ENCODE results near the gene VPS13D. TPM values are rescaled to one million over a fixed set of nuclear protein-coding genes. Genes with fewer than 3 reads are reported as not detected.
"Not testable (repeated sequence)": the region's sequence is repeated elsewhere in the genome, so short reads cannot be mapped to it uniquely, and the experiment has no call there.

The VPS13D gene
- total RNA-seq, 2 experiments from 2014 or later, result 52.6 to 53.3 TPM

GRCh38 chr1:12324423-12324822 is 94.6 kb downstream of the VPS13D start:
- POLR2A ChIA-PET, result no interaction called here
- ATAC-seq (ENCODE audit: low read depth) (no peak), DNase-seq (no peak)
- peaks cover 36% of the 10 kb centered on the region for H3K36me3 Mint-ChIP-seq
- H3K27ac Mint-ChIP-seq, result no peak overlapping the region
- H3K4me1 Mint-ChIP-seq, result peaks cover 6% of the 10 kb centered on the region
- no peaks in the 10 kb centered on the region for H3K27me3 Mint-ChIP-seq
- H3K4me3 Mint-ChIP-seq, result no peak overlapping the region
- no peaks in the 10 kb centered on the region for H3K9me3 Mint-ChIP-seq

GRCh38 chr1:12324973-12325372 is 95.1 kb downstream of the VPS13D start:
- POLR2A ChIA-PET; H3K9me3 Mint-ChIP-seq; DNase-seq; H3K4me1 Mint-ChIP-seq; ATAC-seq (ENCODE audit: low read depth); H3K27me3 Mint-ChIP-seq; H3K4me3 Mint-ChIP-seq: not testable (repeated sequence)
- peak overlapping the region; percentile 10 for H3K27ac Mint-ChIP-seq
- H3K36me3 Mint-ChIP-seq, result peaks cover 31% of the 10 kb centered on the region

- no peak for DNase-seq
- no peak overlapping the region for H3K4me3 Mint-ChIP-seq
- H3K36me3 Mint-ChIP-seq, result peaks cover 32% of the 10 kb centered on the region
- POLR2A ChIA-PET, result no interaction called here
- H3K4me1 Mint-ChIP-seq, result peaks cover 3% of the 10 kb centered on the region
- H3K27me3 Mint-ChIP-seq, result no peaks in the 10 kb centered on the region
- no peak for ATAC-seq (ENCODE audit: low read depth)
- H3K9me3 Mint-ChIP-seq, result no peaks in the 10 kb centered on the region
- H3K27ac Mint-ChIP-seq, result peak overlapping the region; percentile 54
Observed at GRCh38 chr1:12326986-12327385, 97.2 kb downstream of the VPS13D start.

- POLR2A ChIA-PET, result interaction anchor here (0.7 kb wide), 1 partner anchor 108 kb away, joined by 3 read pairs; no protein-coding TSS in a partner anchor
- Mint-ChIP-seq H3K36me3 (peaks cover 32% of the 10 kb centered on the region), H3K27ac (no peak overlapping the region), H3K4me3 (no peak overlapping the region), H3K27me3 (no peaks in the 10 kb centered on the region), H3K4me1 (peaks cover 3% of the 10 kb centered on the region), H3K9me3 (no peaks in the 10 kb centered on the region)
- DNase-seq, result no peak
- no peak for ATAC-seq (ENCODE audit: low read depth)
Observed at GRCh38 chr1:12327566-12327965, 97.7 kb downstream of the VPS13D start.

- no peak overlapping the region for H3K4me3 Mint-ChIP-seq
- H3K4me1 Mint-ChIP-seq, result peaks cover 1% of the 10 kb centered on the region
- no peak overlapping the region for H3K27ac Mint-ChIP-seq
- POLR2A ChIA-PET, result no interaction called here
- ATAC-seq (ENCODE audit: low read depth) (no peak), DNase-seq (no peak)
- peaks cover 52% of the 10 kb centered on the region for H3K36me3 Mint-ChIP-seq
- H3K9me3 Mint-ChIP-seq, result no peaks in the 10 kb centered on the region
- no peaks in the 10 kb centered on the region for H3K27me3 Mint-ChIP-seq
Observed at GRCh38 chr1:12333036-12333785, 103.4 kb downstream of the VPS13D start.

- no peak overlapping the region for H3K27ac Mint-ChIP-seq
- peaks cover 6% of the 10 kb centered on the region for H3K4me1 Mint-ChIP-seq
- no peak for DNase-seq
- no peaks in the 10 kb centered on the region for H3K9me3 Mint-ChIP-seq
- no peaks in the 10 kb centered on the region for H3K27me3 Mint-ChIP-seq
- H3K4me3 Mint-ChIP-seq, result no peak overlapping the region
- POLR2A ChIA-PET, result no interaction called here
- no peak for ATAC-seq (ENCODE audit: low read depth)
- peaks cover 58% of the 10 kb centered on the region for H3K36me3 Mint-ChIP-seq
Observed at GRCh38 chr1:12335815-12336214, 106.0 kb downstream of the VPS13D start.

- no peak for DNase-seq
- POLR2A ChIA-PET, result no interaction called here
- Mint-ChIP-seq H3K4me1 (peaks cover 11% of the 10 kb centered on the region), H3K27ac (no peak overlapping the region), H3K27me3 (no peaks in the 10 kb centered on the region), H3K36me3 (peaks cover 55% of the 10 kb centered on the region), H3K9me3 (no peaks in the 10 kb centered on the region), H3K4me3 (no peak overlapping the region)
- no peak for ATAC-seq (ENCODE audit: low read depth)
Observed at GRCh38 chr1:12336413-12336812, 106.6 kb downstream of the VPS13D start.

- H3K27ac Mint-ChIP-seq, result no peak overlapping the region
- H3K36me3 Mint-ChIP-seq, result peaks cover 59% of the 10 kb centered on the region
- DNase-seq, result no peak
- H3K4me1 Mint-ChIP-seq, result peaks cover 24% of the 10 kb centered on the region
- ATAC-seq (ENCODE audit: low read depth), result no peak
- POLR2A ChIA-PET, result no interaction called here
- no peak overlapping the region for H3K4me3 Mint-ChIP-seq
- H3K27me3 Mint-ChIP-seq, result no peaks in the 10 kb centered on the region
- H3K9me3 Mint-ChIP-seq, result no peaks in the 10 kb centered on the region
Observed at GRCh38 chr1:12338017-12338416, 108.2 kb downstream of the VPS13D start.

GRCh38 chr1:12338823-12339222 is 109.0 kb downstream of the VPS13D start:
- Mint-ChIP-seq H3K27ac (no peak overlapping the region), H3K9me3 (no peaks in the 10 kb centered on the region), H3K27me3 (no peaks in the 10 kb centered on the region), H3K4me3 (no peak overlapping the region), H3K4me1 (peaks cover 27% of the 10 kb centered on the region), H3K36me3 (peaks cover 54% of the 10 kb centered on the region)
- POLR2A ChIA-PET, result no interaction called here
- DNase-seq (no peak), ATAC-seq (ENCODE audit: low read depth) (no peak)

GRCh38 chr1:12339396-12339795 is 109.6 kb downstream of the VPS13D start:
- H3K9me3 Mint-ChIP-seq, result no peaks in the 10 kb centered on the region
- no peak overlapping the region for H3K27ac Mint-ChIP-seq
- ATAC-seq (ENCODE audit: low read depth) (no peak), DNase-seq (no peak)
- POLR2A ChIA-PET, result interaction anchor here (1.5 kb wide), 1 partner anchor 171 kb away, joined by 6 read pairs; no protein-coding TSS in a partner anchor
- peaks cover 30% of the 10 kb centered on the region for H3K4me1 Mint-ChIP-seq
- H3K36me3 Mint-ChIP-seq, result peaks cover 50% of the 10 kb centered on the region
- no peak overlapping the region for H3K4me3 Mint-ChIP-seq
- H3K27me3 Mint-ChIP-seq, result no peaks in the 10 kb centered on the region

GRCh38 chr1:12339811-12340543 is 110.1 kb downstream of the VPS13D start:
- Mint-ChIP-seq H3K4me1 (peaks cover 36% of the 10 kb centered on the region), H3K9me3 (no peaks in the 10 kb centered on the region), H3K27me3 (no peaks in the 10 kb centered on the region), H3K27ac (no peak overlapping the region), H3K4me3 (no peak overlapping the region), H3K36me3 (peaks cover 46% of the 10 kb centered on the region)
- POLR2A ChIA-PET, result interaction anchor here (0.7 to 1.5 kb wide), 2 partner anchors 20 to 171 kb away, joined by 3 to 6 read pairs; no protein-coding TSS in a partner anchor
- DNase-seq (no peak), ATAC-seq (ENCODE audit: low read depth) (no peak)

- DNase-seq (no peak), ATAC-seq (ENCODE audit: low read depth) (no peak)
- Mint-ChIP-seq H3K4me1 (peaks cover 42% of the 10 kb centered on the region), H3K4me3 (no peak overlapping the region), H3K27ac (no peak overlapping the region), H3K9me3 (no peaks in the 10 kb centered on the region), H3K27me3 (no peaks in the 10 kb centered on the region), H3K36me3 (peaks cover 43% of the 10 kb centered on the region)
- POLR2A ChIA-PET, result interaction anchor here (0.5 to 1.6 kb wide), 4 partner anchors 19 to 275 kb away, joined by 3 to 6 read pairs (median 4); no protein-coding TSS in a partner anchor
Observed at GRCh38 chr1:12340544-12340930, 110.7 kb downstream of the VPS13D start.

- Mint-ChIP-seq H3K27me3 (no peaks in the 10 kb centered on the region), H3K36me3 (peaks cover 44% of the 10 kb centered on the region), H3K9me3 (no peaks in the 10 kb centered on the region), H3K27ac (no peak overlapping the region), H3K4me3 (no peak overlapping the region), H3K4me1 (peaks cover 52% of the 10 kb centered on the region)
- ATAC-seq (ENCODE audit: low read depth) (no peak), DNase-seq (no peak)
- POLR2A ChIA-PET, result interaction anchor here (0.5 to 1.6 kb wide), 2 partner anchors 169 to 274 kb away, joined by 3 to 4 read pairs; no protein-coding TSS in a partner anchor
Observed at GRCh38 chr1:12341667-12342066, 111.8 kb downstream of the VPS13D start.

Measured in activated naive CD8-positive, alpha-beta T cell treated with anti-CD3 and anti-CD28 coated beads, Interleukin-2, amount 10 ng/mL, durations not matched to agents 7 days and 5 days (primary cell).